NCI-H146 (cell line): Measurements from ENCODE around the gene ZNF385B.

Source experiments
- DNase-seq: peaks from one replicate; lab custom pipeline; 2025; lab: John Stamatoyannopoulos, UW

Gene ZNF385B

GRCh38 chr2:179588486-179589145 lies 272.8 kb downstream of the ZNF385B start:
- DNase-seq, result no peak

GRCh38 chr2:179584760-179585159 lies 276.7 kb downstream of the ZNF385B start:
- DNase-seq, result no peak

GRCh38 chr2:179581605-179582004 lies 279.8 kb downstream of the ZNF385B start:
- DNase-seq, result no peak

- DNase-seq, result no peak
Measured at GRCh38 chr2:179580378-179581146, 280.9 kb downstream of the ZNF385B start.

GRCh38 chr2:179579800-179580199 lies 281.6 kb downstream of the ZNF385B start:
- no peak for DNase-seq

GRCh38 chr2:179578171-179578916 lies 283.1 kb downstream of the ZNF385B start:
- no peak for DNase-seq

- DNase-seq, result no peak
Measured at GRCh38 chr2:179574061-179574519, 287.3 kb downstream of the ZNF385B start.

- DNase-seq, result no peak
Measured at GRCh38 chr2:179572544-179572943, 288.9 kb downstream of the ZNF385B start.

GRCh38 chr2:179571721-179572120 lies 289.7 kb downstream of the ZNF385B start:
- DNase-seq, result no peak

GRCh38 chr2:179571252-179571651 lies 290.2 kb downstream of the ZNF385B start:
- no peak for DNase-seq

GRCh38 chr2:179569831-179570233 lies 291.6 kb downstream of the ZNF385B start:
- DNase-seq, result no peak

- no peak for DNase-seq
Measured at GRCh38 chr2:179565807-179566206, 295.6 kb downstream of the ZNF385B start.

GRCh38 chr2:179562330-179562885 lies 299.0 kb downstream of the ZNF385B start:
- peak; percentile 87 for DNase-seq

- DNase-seq, result peak; percentile 39
Measured at GRCh38 chr2:179561702-179562101, 299.7 kb downstream of the ZNF385B start.

GRCh38 chr2:179560257-179560735 lies 301.1 kb downstream of the ZNF385B start:
- DNase-seq, result no peak

- no peak for DNase-seq
Measured at GRCh38 chr2:179559108-179559806, 302.2 kb downstream of the ZNF385B start.

GRCh38 chr2:179558010-179558934 lies 303.1 kb downstream of the ZNF385B start:
- peak; percentile 79 for DNase-seq

- no peak for DNase-seq
Measured at GRCh38 chr2:179556425-179556824, 305.0 kb downstream of the ZNF385B start.

GRCh38 chr2:179555691-179556283 lies 305.6 kb downstream of the ZNF385B start:
- DNase-seq, result no peak
